GM12878 (cell line): ENCODE measurements around the gene PCDH15. TPM values are rescaled to one million over a fixed set of nuclear protein-coding genes. Genes with fewer than 3 reads are reported as not detected.

Experiments
- ATAC-seq: fragments of 200-7000 bp; cut with Tn5 transposase; 3 replicates; pipeline ENCODE4 v1.9.1; 2020; ENCODE audit warnings: mild to moderate bottlenecking, moderate library complexity
- BruUV-seq: library from RNA; stranded (reverse); fragments of 400-500 nt; replicated peaks from 2 replicates; lab custom pipeline; 2021; lab: Mats Ljungman, UMichigan
- CTCF ChIA-PET: fragments of 300-600 bp; sonication (Branson Sonifier 250); formaldehyde crosslinking; extraction: SDS; loops from one replicate; lab custom pipeline; 2021; ENCODE audit warnings: inconsistent platforms; lab: Yijun Ruan, JAX
- POLR2A ChIA-PET: fragments of 350-600 bp; formaldehyde crosslinking; extraction: SDS; loops from one replicate; lab custom pipeline; 2021; ENCODE audit warnings: inconsistent platforms; lab: Charles Lee
- RAD21 ChIA-PET: fragments of 300-600 bp; sonication (Branson Sonifier 250); formaldehyde crosslinking; loops from one replicate; lab custom pipeline; 2023; ENCODE audit warnings: antibody characterized with exemption; ENCODE audit not compliant: unreplicated experiment; lab: Charles Lee
- SMC1A ChIA-PET: fragments of 300-600 bp; sonication (Branson Sonifier 250); formaldehyde crosslinking; loops from one replicate; lab custom pipeline; 2023; ENCODE audit not compliant: unreplicated experiment, uncharacterized antibody; lab: Charles Lee
- DNase-seq: peaks from one replicate; pipeline ENCODE4 v3.0.0-alpha.2; 2011; ENCODE audit warnings: low read depth, low spot score
- FAIRE-seq: peaks from 3 replicates; lab custom pipeline; 2011; peaks lifted over from hg19 to GRCh38; lab: Jason Lieb, UNC
- H2AFZ ChIP-seq: 2 replicates; pipeline ENCODE4 v1.6.0; 2011; ENCODE audit warnings: low read depth, low read length, control low read depth; ENCODE audit not compliant: control insufficient read depth
- H3K27ac ChIP-seq: 2 replicates; pipeline ENCODE4 v1.5.1; 2011; ENCODE audit warnings: control low read depth; ENCODE audit not compliant: control insufficient read depth, insufficient read depth
- H3K27me3 ChIP-seq, 2 experiments: replicated peaks in 1 of 2; 2 replicates each; pipeline versions ENCODE4 v1.6.0 to v1.6.1; 2011; ENCODE audit warnings: low read length in 1 of 2; ENCODE audit not compliant: control insufficient read depth in 2 of 2, insufficient read depth in 2 of 2
- H3K36me3 ChIP-seq, 2 experiments: 2 replicates each; pipeline ENCODE4 v1.5.1; 2011; ENCODE audit warnings: low read length in 1 of 2; ENCODE audit not compliant: control insufficient read depth in 2 of 2, insufficient read depth in 2 of 2
- H3K4me1 ChIP-seq: 2 replicates; pipeline ENCODE4 v1.6.1; 2011; ENCODE audit warnings: mild to moderate bottlenecking, low read length, moderate library complexity, mixed read lengths; ENCODE audit not compliant: control insufficient read depth, insufficient read depth
- H3K4me2 ChIP-seq: 2 replicates; pipeline ENCODE4 v1.6.0; 2011; ENCODE audit warnings: control low read depth; ENCODE audit not compliant: control insufficient read depth, insufficient read depth
- H3K4me3 ChIP-seq: fragments of 200-600 bp; sonication (generic); 2 replicates; pipeline ENCODE4 v1.5.1; 2016
- H3K79me2 ChIP-seq: 2 replicates; pipeline ENCODE4 v1.6.0; 2011; ENCODE audit warnings: low read length; ENCODE audit not compliant: control insufficient read depth, insufficient read depth
- H3K9ac ChIP-seq: 2 replicates; pipeline ENCODE4 v1.8.0; 2011; ENCODE audit warnings: low read length, control low read depth, mixed read lengths; ENCODE audit not compliant: control insufficient read depth, insufficient read depth
- H3K9me3 ChIP-seq: replicated peaks from 3 replicates; pipeline ENCODE4 v1.5.1; 2011; ENCODE audit warnings: mild to moderate bottlenecking, low read length; ENCODE audit not compliant: control insufficient read depth, insufficient read depth
- H4K20me1 ChIP-seq: 2 replicates; pipeline ENCODE4 v1.6.0; 2011; ENCODE audit not compliant: control insufficient read depth, insufficient read depth
- ATF2 ChIP-seq: IDR thresholded peaks from 2 replicates; pipeline ENCODE4 v1.6.1; 2012; ENCODE audit warnings: low read length, inconsistent platforms
- DPF2 ChIP-seq: fragments of 450-650 bp; IDR thresholded peaks from 2 replicates; pipeline ENCODE4 v1.6.1; 2017; ENCODE audit warnings: mild to moderate bottlenecking
- ETV6 ChIP-seq, 2 experiments: fragments of 450-650 bp in 1 of 2; IDR thresholded peaks in 1 of 2; conservative IDR thresholded peaks in 1 of 2; 2 replicates each; pipeline ENCODE4 v1.6.1; 2014; ENCODE audit warnings: antibody characterized with exemption in 1 of 2, borderline replicate concordance in 1 of 2, low read depth in 1 of 2, mild to moderate bottlenecking in 1 of 2, moderate library complexity in 1 of 2
- JUND ChIP-seq: IDR thresholded peaks from 2 replicates; pipeline ENCODE4 v1.6.1; 2012; ENCODE audit warnings: low read depth, mild to moderate bottlenecking, low read length, improper control_type of control experiment, moderate library complexity
- MYB ChIP-seq: fragments of 150-350 bp; IDR thresholded peaks from 2 replicates; pipeline ENCODE4 v1.6.1; 2014; ENCODE audit warnings: mild to moderate bottlenecking, low read depth, low read length, borderline replicate concordance
- MYC ChIP-seq: IDR thresholded peaks from 2 replicates; pipeline ENCODE4 v1.6.1; 2011; ENCODE audit warnings: mild to moderate bottlenecking, low read length, moderate library complexity, inconsistent platforms; ENCODE audit not compliant: insufficient read depth, insufficient replicate concordance, insufficient read length, severe bottlenecking
- NR2C1 ChIP-seq: fragments of 450-650 bp; IDR thresholded peaks from 2 replicates; pipeline ENCODE4 v1.6.1; 2017; ENCODE audit warnings: antibody characterized with exemption, mild to moderate bottlenecking, moderate library complexity
- PML ChIP-seq: IDR thresholded peaks from 2 replicates; pipeline ENCODE4 v1.6.1; 2012; ENCODE audit warnings: low read length, inconsistent platforms
- POU2F2 ChIP-seq: IDR thresholded peaks from 3 replicates; pipeline ENCODE4 v1.6.1; 2011; ENCODE audit warnings: low read depth, mild to moderate bottlenecking, low read length, borderline replicate concordance
- SRF ChIP-seq, 2 experiments: IDR thresholded peaks; 2 replicates each; pipeline ENCODE4 v1.6.1; 2011; ENCODE audit warnings: low read depth in 2 of 2, low read length in 2 of 2, mild to moderate bottlenecking in 1 of 2, moderate library complexity in 1 of 2
- STAT3 ChIP-seq: IDR thresholded peaks from 2 replicates; pipeline ENCODE4 v1.6.1; 2011; ENCODE audit warnings: low read depth, low read length, improper control_type of control experiment
- WGBS: methylation state at CpG from one replicate; pipeline ENCODE4 v1.1.6; 2016; ENCODE audit warnings: low lambda C conversion rate; ENCODE audit not compliant: insufficient replicate concordance, insufficient coverage; ENCODE audit errors: missing lambda C conversion rate; 5-methylcytosine and 5-hydroxymethylcytosine counted together
- in situ Hi-C: fragments of 300-500 bp; cut with MboI; formaldehyde crosslinking; loops from 9 replicates; pipeline ENCODE4 v1.14.3; 2018; ENCODE audit warnings: mixed read lengths
- intact Hi-C: fragments of 100-400 bp; cut with micrococcal nuclease; formaldehyde crosslinking; loops from one replicate; pipeline ENCODE4 v1.14.2; 2022; ENCODE audit not compliant: unreplicated experiment
- polyA plus RNA-seq, 11 experiments: library from polyadenylated mRNA; depleted of rRNA in 4 of 11; unstranded in 6 of 11; stranded (reverse) in 5 of 11; fragments of >200 nt; fragmentation: Nextera tagmentation in 4 of 11; fragmentation: Illumina TruSeq in 1 of 11; extraction: Ambion mirVana in 4 of 11; extraction: Trizol in 1 of 11; gene quantifications; 1 replicate in 1 of 11; 2 replicates in 10 of 11; pipeline versions ENCODE4 v1.2.1 to v1.2.3, GENCODE V29; 2011 to 2016; ENCODE audit warnings: inconsistent platforms in 2 of 11, missing spikeins in 2 of 11, low read depth in 1 of 11
- total RNA-seq, 4 experiments: library from RNA; depleted of rRNA in 3 of 4; stranded (reverse); fragments of >200 nt in 3 of 4; fragmentation: Illumina TruSeq in 1 of 4; extraction: Trizol in 1 of 4; gene quantifications; 2 replicates each; pipeline versions ENCODE4 v1.2.1 to v1.2.3, GENCODE V29; 2013 to 2021
- TF ChIP-seq, protein P1 (sequence below): fragments of 450-650 bp; IDR thresholded peaks from 2 replicates; pipeline ENCODE4 v1.6.1; 2016; ENCODE audit warnings: mild to moderate bottlenecking
- TF ChIP-seq, protein P2 (sequence below): fragments of 450-650 bp; IDR thresholded peaks from 2 replicates; pipeline ENCODE4 v1.6.1; 2016; ENCODE audit warnings: mild to moderate bottlenecking, moderate library complexity, borderline replicate concordance
- TF ChIP-seq, protein P3 (sequence below): IDR thresholded peaks from 2 replicates; pipeline ENCODE4 v1.6.1; 2011; ENCODE audit warnings: borderline replicate concordance, low read depth, mild to moderate bottlenecking, moderate library complexity, low read length; ENCODE audit not compliant: insufficient read depth, poor library complexity, severe bottlenecking

The PCDH15 gene
- total and polyA plus RNA-seq, 10 of the 15 experiments (the other 5 are each of a cell fraction or from before 2014, with no cell fraction given) = 0.03 to 0.52 (median 0.07) TPM; not detected in 6

- no peak overlapping the region for H3K9ac ChIP-seq
- WGBS = 38% methylated on average over 3 of the region's 3 CpGs
- intact Hi-C loops (no loop called here), in situ Hi-C loops (no loop called here)
- ChIA-PET POLR2A (no interaction called here), RAD21 (no interaction called here), SMC1A (no interaction called here), CTCF (no interaction called here)
- H3K79me2 ChIP-seq = no peaks in the 10 kb centered on the region
- no peak overlapping the region for H3K4me3 ChIP-seq
- H3K4me2 ChIP-seq = no peak overlapping the region
- no peaks in the 10 kb centered on the region for H4K20me1 ChIP-seq
- no peak overlapping the region for H3K27ac ChIP-seq
- H2AFZ ChIP-seq = no peak overlapping the region
- H3K4me1 ChIP-seq = no peaks in the 10 kb centered on the region
- ATAC-seq (no peak), FAIRE-seq (no peak), DNase-seq (no peak)
- H3K9me3 ChIP-seq = no peaks in the 10 kb centered on the region
- H3K27me3 ChIP-seq = no peaks in the 10 kb centered on the region
- no TSS peak for BruUV-seq
- H3K36me3 ChIP-seq = no peaks in the 10 kb centered on the region
- no peak for TF ChIP-seq JUND
- no peak for TF ChIP-seq DPF2
- no peak for TF ChIP-seq NR2C1
- TF ChIP-seq STAT3 = no peak
- no peak for TF ChIP-seq ATF2
- TF ChIP-seq, protein P1, sequence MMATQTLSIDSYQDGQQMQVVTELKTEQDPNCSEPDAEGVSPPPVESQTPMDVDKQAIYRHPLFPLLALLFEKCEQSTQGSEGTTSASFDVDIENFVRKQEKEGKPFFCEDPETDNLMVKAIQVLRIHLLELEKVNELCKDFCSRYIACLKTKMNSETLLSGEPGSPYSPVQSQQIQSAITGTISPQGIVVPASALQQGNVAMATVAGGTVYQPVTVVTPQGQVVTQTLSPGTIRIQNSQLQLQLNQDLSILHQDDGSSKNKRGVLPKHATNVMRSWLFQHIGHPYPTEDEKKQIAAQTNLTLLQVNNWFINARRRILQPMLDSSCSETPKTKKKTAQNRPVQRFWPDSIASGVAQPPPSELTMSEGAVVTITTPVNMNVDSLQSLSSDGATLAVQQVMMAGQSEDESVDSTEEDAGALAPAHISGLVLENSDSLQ = no peak
- no peak for TF ChIP-seq POU2F2
- no peak for TF ChIP-seq SRF (IDR thresholded peaks at IDR 0.05; ENCODE audit: low read depth in 2 of 2, low read length in 2 of 2)
- no peak for TF ChIP-seq MYC
- no peak for TF ChIP-seq ETV6 (conservative IDR thresholded peaks at IDR 0.05 in 1 of 2, IDR thresholded peaks at IDR 0.05 in 1 of 2; ENCODE audit: borderline replicate concordance in 1 of 2, low read depth in 1 of 2)
- no peak for TF ChIP-seq MYB
- TF ChIP-seq, protein P2, sequence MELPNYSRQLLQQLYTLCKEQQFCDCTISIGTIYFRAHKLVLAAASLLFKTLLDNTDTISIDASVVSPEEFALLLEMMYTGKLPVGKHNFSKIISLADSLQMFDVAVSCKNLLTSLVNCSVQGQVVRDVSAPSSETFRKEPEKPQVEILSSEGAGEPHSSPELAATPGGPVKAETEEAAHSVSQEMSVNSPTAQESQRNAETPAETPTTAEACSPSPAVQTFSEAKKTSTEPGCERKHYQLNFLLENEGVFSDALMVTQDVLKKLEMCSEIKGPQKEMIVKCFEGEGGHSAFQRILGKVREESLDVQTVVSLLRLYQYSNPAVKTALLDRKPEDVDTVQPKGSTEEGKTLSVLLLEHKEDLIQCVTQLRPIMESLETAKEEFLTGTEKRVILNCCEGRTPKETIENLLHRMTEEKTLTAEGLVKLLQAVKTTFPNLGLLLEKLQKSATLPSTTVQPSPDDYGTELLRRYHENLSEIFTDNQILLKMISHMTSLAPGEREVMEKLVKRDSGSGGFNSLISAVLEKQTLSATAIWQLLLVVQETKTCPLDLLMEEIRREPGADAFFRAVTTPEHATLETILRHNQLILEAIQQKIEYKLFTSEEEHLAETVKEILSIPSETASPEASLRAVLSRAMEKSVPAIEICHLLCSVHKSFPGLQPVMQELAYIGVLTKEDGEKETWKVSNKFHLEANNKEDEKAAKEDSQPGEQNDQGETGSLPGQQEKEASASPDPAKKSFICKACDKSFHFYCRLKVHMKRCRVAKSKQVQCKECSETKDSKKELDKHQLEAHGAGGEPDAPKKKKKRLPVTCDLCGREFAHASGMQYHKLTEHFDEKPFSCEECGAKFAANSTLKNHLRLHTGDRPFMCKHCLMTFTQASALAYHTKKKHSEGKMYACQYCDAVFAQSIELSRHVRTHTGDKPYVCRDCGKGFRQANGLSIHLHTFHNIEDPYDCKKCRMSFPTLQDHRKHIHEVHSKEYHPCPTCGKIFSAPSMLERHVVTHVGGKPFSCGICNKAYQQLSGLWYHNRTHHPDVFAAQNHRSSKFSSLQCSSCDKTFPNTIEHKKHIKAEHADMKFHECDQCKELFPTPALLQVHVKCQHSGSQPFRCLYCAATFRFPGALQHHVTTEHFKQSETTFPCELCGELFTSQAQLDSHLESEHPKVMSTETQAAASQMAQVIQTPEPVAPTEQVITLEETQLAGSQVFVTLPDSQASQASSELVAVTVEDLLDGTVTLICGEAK = no peak
- no peak for TF ChIP-seq PML
- TF ChIP-seq, protein P3, sequence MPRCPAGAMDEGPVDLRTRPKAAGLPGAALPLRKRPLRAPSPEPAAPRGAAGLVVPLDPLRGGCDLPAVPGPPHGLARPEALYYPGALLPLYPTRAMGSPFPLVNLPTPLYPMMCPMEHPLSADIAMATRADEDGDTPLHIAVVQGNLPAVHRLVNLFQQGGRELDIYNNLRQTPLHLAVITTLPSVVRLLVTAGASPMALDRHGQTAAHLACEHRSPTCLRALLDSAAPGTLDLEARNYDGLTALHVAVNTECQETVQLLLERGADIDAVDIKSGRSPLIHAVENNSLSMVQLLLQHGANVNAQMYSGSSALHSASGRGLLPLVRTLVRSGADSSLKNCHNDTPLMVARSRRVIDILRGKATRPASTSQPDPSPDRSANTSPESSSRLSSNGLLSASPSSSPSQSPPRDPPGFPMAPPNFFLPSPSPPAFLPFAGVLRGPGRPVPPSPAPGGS = no peak
Observed at GRCh38 chr10:54710918-54711317, 90.1 kb downstream of the PCDH15 start.
